22Rv1 (cell line): ENCODE results near the gene FCAMR.

Experiments used
- H3K27ac ChIP-seq: fragments of 450-650 bp; 2 replicates; pipeline ENCODE4 v1.5.1; 2017
- CTCF ChIP-seq: fragments of 450-650 bp; IDR thresholded peaks from 2 replicates; pipeline ENCODE4 v1.5.1; 2017; ENCODE audit warnings: mild to moderate bottlenecking
- ZFX ChIP-seq: fragments of 450-650 bp; IDR thresholded peaks from 2 replicates; pipeline ENCODE4 v1.6.1; 2017; ENCODE audit warnings: antibody characterized with exemption, borderline replicate concordance

Gene FCAMR

GRCh38 chr1:206908038-206908437 is 62.2 kb downstream of the FCAMR start:
- TF ChIP-seq CTCF (no peak), ZFX (no peak)
- H3K27ac ChIP-seq = no peak overlapping the region
